HepG2 (cell line): ENCODE data around the gene DNAJC8. TPM values are rescaled to one million over a fixed set of nuclear protein-coding genes. Genes with fewer than 3 reads are reported as not detected.

Experiments
- BRD4 ChIP-seq: sonication (generic); formaldehyde crosslinking; IDR thresholded peaks from 2 replicates; pipeline ENCODE4 v1.4.0; 2020; ENCODE audit warnings: missing genetic modification reagents
- CBX1 ChIP-seq: IDR thresholded peaks from one replicate; pipeline ENCODE4 v1.6.1; 2016; ENCODE audit warnings: antibody characterized with exemption, low read depth
- CEBPZ ChIP-seq: IDR thresholded peaks from 2 replicates; pipeline ENCODE4 v1.6.1; 2012; ENCODE audit warnings: low read length, improper control_type of control experiment
- ELF3 ChIP-seq: IDR thresholded peaks from 2 replicates; pipeline ENCODE4 v1.6.1; 2016; ENCODE audit warnings: missing genetic modification reagents, missing compliant biosample characterization
- EP300 ChIP-seq, 3 experiments: sonication (generic) in 1 of 3; formaldehyde crosslinking in 1 of 3; IDR thresholded peaks; 2 replicates each; pipeline versions ENCODE4 v1.5.1 to v1.6.1; 2011 to 2020; ENCODE audit warnings: low read depth in 2 of 3, low read length in 2 of 3, borderline replicate concordance in 1 of 3, improper control_type of control experiment in 1 of 3, mild to moderate bottlenecking in 1 of 3, missing genetic modification reagents in 1 of 3, moderate library complexity in 1 of 3
- ETS1 ChIP-seq: sonication (generic); formaldehyde crosslinking; IDR thresholded peaks from 2 replicates; pipeline ENCODE4 v1.4.0; 2020; ENCODE audit warnings: missing genetic modification reagents
- ETV6 ChIP-seq: sonication (generic); formaldehyde crosslinking; conservative IDR thresholded peaks from 2 replicates; pipeline ENCODE4 v1.4.0; 2020; ENCODE audit warnings: missing genetic modification reagents
- FLYWCH1 ChIP-seq: sonication (generic); formaldehyde crosslinking; IDR thresholded peaks from 2 replicates; pipeline ENCODE4 v1.8.1; 2023; ENCODE audit warnings: mild to moderate bottlenecking, missing genetic modification reagents
- FOXP1 ChIP-seq, 2 experiments: fragments of 450-650 bp in 1 of 2; IDR thresholded peaks; 2 replicates each; pipeline ENCODE4 v1.6.1; 2017 to 2018; ENCODE audit warnings: antibody characterized with exemption in 1 of 2
- MTA1 ChIP-seq: sonication (generic); formaldehyde crosslinking; IDR thresholded peaks from 2 replicates; pipeline ENCODE4 v1.4.0; 2020; ENCODE audit warnings: missing genetic modification reagents, mild to moderate bottlenecking, borderline replicate concordance
- NR2F6 ChIP-seq, 2 experiments: IDR thresholded peaks; 2 replicates each; pipeline ENCODE4 v1.6.1; 2016; ENCODE audit warnings: antibody characterized with exemption in 1 of 2, mild to moderate bottlenecking in 1 of 2
- SATB2 ChIP-seq: sonication (generic); formaldehyde crosslinking; IDR thresholded peaks from 2 replicates; pipeline ENCODE4 v1.5.0; 2020; ENCODE audit warnings: missing genetic modification reagents
- SOX6 ChIP-seq, 2 experiments: fragments of 450-650 bp in 1 of 2; sonication (generic) in 1 of 2; formaldehyde crosslinking in 1 of 2; IDR thresholded peaks; 2 replicates each; pipeline versions ENCODE4 v1.4.0 to v1.6.1; 2017 to 2020; ENCODE audit warnings: antibody characterized with exemption in 1 of 2, mild to moderate bottlenecking in 1 of 2, missing genetic modification reagents in 1 of 2
- TFAP4 ChIP-seq: sonication (generic); IDR thresholded peaks from 2 replicates; pipeline ENCODE4 v1.6.1; 2016; ENCODE audit warnings: low read depth, borderline replicate concordance
- THAP11 ChIP-seq: IDR thresholded peaks from 2 replicates; pipeline ENCODE4 v1.6.1; 2016; ENCODE audit warnings: missing biosample characterization, missing genetic modification reagents
- ZBTB34 ChIP-seq: sonication (generic); formaldehyde crosslinking; IDR thresholded peaks from 2 replicates; pipeline ENCODE4 v1.8.0; 2022; ENCODE audit warnings: mild to moderate bottlenecking, missing genetic modification reagents
- ZMAT3 ChIP-seq: sonication (generic); formaldehyde crosslinking; conservative IDR thresholded peaks from 2 replicates; pipeline ENCODE4 v1.7.0; 2021; ENCODE audit warnings: missing genetic modification reagents
- ZNF678 ChIP-seq: sonication (generic); formaldehyde crosslinking; IDR thresholded peaks from 2 replicates; pipeline ENCODE4 v1.4.0; 2020; ENCODE audit warnings: mild to moderate bottlenecking, missing genetic modification reagents
- polyA plus RNA-seq, 8 experiments: library from polyadenylated mRNA; depleted of rRNA in 3 of 8; stranded (reverse) in 7 of 8; unstranded in 1 of 8; fragments of >200 nt; fragmentation: Illumina TruSeq in 4 of 8; extraction: Trizol in 4 of 8; gene quantifications; 2 replicates each; pipeline versions ENCODE4 v1.2.1 to v1.2.3, GENCODE V29; 2011 to 2016; ENCODE audit warnings: low read depth in 4 of 8, missing spikeins in 1 of 8, mixed read lengths in 1 of 8; ENCODE audit not compliant: insufficient read depth in 1 of 8
- total RNA-seq, 5 experiments: library from RNA; depleted of rRNA; stranded (reverse); fragments of >200 nt; fragmentation: Illumina TruSeq; extraction: Trizol; gene quantifications; 2 replicates each; pipeline ENCODE4 v1.2.3, GENCODE V29; 2016; ENCODE audit warnings: low read depth in 1 of 5
- TF ChIP-seq, protein P1 (sequence below): IDR thresholded peaks from 2 replicates; pipeline ENCODE4 v1.6.1; 2012; ENCODE audit warnings: inconsistent platforms

Gene DNAJC8
- total and polyA plus RNA-seq, 2 of the 13 experiments (the other 11 are each of a cell fraction or from before 2014, with no cell fraction given): 54.5 to 126 TPM

GRCh38 chr1:28170001-28170596 lies 62.7 kb downstream of the DNAJC8 start (continued):
- no peak for TF ChIP-seq CEBPZ
- TF ChIP-seq ELF3 (CRISPR knock-in tag): peak; percentile 52; the same call in 1 of the 2 replicates
- no peak for TF ChIP-seq ZNF678 (CRISPR knock-in tag)
- no peak for TF ChIP-seq CBX1
- no peak for TF ChIP-seq SOX6 (IDR thresholded peaks at IDR 0.05)
- TF ChIP-seq SOX6 (CRISPR knock-in tag; IDR thresholded peaks at IDR 0.05): peak; percentile 50
- TF ChIP-seq ETS1 (CRISPR knock-in tag): no peak
- no peak for TF ChIP-seq MTA1 (CRISPR knock-in tag)
- TF ChIP-seq ZMAT3 (CRISPR knock-in tag): no peak
- no peak for TF ChIP-seq THAP11 (CRISPR knock-in tag)
- no peak for TF ChIP-seq ETV6 (CRISPR knock-in tag)
- peak in 1 of 2 experiments; percentile 30; a peak in 1 of 4 replicates for TF ChIP-seq EP300 (IDR thresholded peaks at IDR 0.05; ENCODE audit: low read depth in 2 of 2, low read length in 2 of 2)
- TF ChIP-seq EP300 (CRISPR knock-in tag; IDR thresholded peaks at IDR 0.05; ENCODE audit: borderline replicate concordance): no peak
- TF ChIP-seq BRD4: no peak
- no peak for TF ChIP-seq FOXP1 (IDR thresholded peaks at IDR 0.05)
- peak; percentile 51; the same call in 1 of the 2 replicates for TF ChIP-seq FOXP1 (CRISPR knock-in tag; IDR thresholded peaks at IDR 0.05)
- peak; percentile 40; the same call in 1 of the 2 replicates for TF ChIP-seq TFAP4
- TF ChIP-seq, protein P1, sequence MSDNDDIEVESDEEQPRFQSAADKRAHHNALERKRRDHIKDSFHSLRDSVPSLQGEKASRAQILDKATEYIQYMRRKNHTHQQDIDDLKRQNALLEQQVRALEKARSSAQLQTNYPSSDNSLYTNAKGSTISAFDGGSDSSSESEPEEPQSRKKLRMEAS: no peak
- TF ChIP-seq NR2F6 (IDR thresholded peaks at IDR 0.05): peak; percentile 23; the same call in 1 of the 2 replicates
- no peak for TF ChIP-seq NR2F6 (CRISPR knock-in tag; IDR thresholded peaks at IDR 0.05)
- no peak for TF ChIP-seq ZBTB34 (CRISPR knock-in tag)
- no peak for TF ChIP-seq FLYWCH1
- no peak for TF ChIP-seq SATB2 (CRISPR knock-in tag)
